Measurements from ENCODE around the gene DDX49. TPM values are rescaled to one million over a fixed set of nuclear protein-coding genes. Genes with fewer than 3 reads are reported as not detected.

DDX49 gene
- total RNA-seq, 1 experiment from 2014 or later, result 98.8 TPM

GRCh38 chr19:18939922-18940768 lies 20.6 kb downstream of the DDX49 start:
- BruUV-seq (replicated peaks), result no TSS peak
- DNase-seq (ENCODE audit: unreplicated experiment), result peak; percentile 64
- Mint-ChIP-seq H3K27ac (ENCODE audit: low read depth, unreplicated experiment) (peak overlapping the region; percentile 93), H3K4me3 (ENCODE audit: unreplicated experiment) (peak overlapping the region; percentile 94), H3K9me3 (ENCODE audit: unreplicated experiment) (no peaks in the 10 kb centered on the region), H3K27me3 (ENCODE audit: insufficient read depth, unreplicated experiment) (no peaks in the 10 kb centered on the region), H3K36me3 (ENCODE audit: insufficient read depth, unreplicated experiment) (peaks cover 25% of the 10 kb centered on the region), H3K4me1 (ENCODE audit: insufficient read depth, unreplicated experiment) (peaks cover 17% of the 10 kb centered on the region)
- ChIA-PET CTCF (interaction anchor here (0.7 to 2.2 kb wide), 3 partner anchors 9 to 47 kb away, joined by 3 to 17 read pairs (median 6); no protein-coding TSS in a partner anchor), POLR2A (interaction anchor here (0.6 to 3.9 kb wide), 11 partner anchors 11 to 491 kb away, joined by 3 to 37 read pairs (median 4); partner anchors contain the start of genes COPE, DDX49 and UBA52)
- intact Hi-C loops (cut with micrococcal nuclease), result loop anchor here (1.0 kb wide), 1 partner anchor 46 kb away; no protein-coding TSS in a partner anchor
- no peak for TF ChIP-seq CTCF (IDR thresholded peaks at IDR 0.05; ENCODE audit: unreplicated experiment)

GRCh38 chr19:18940769-18941627 lies 21.5 kb downstream of the DDX49 start, which contains the start of gene HOMER3:
TSS of gene HOMER3 (minus strand) at chr19:18941217. CDS start at chr19:18938982, 2,235 bp downstream.
- Mint-ChIP-seq H3K27ac (ENCODE audit: low read depth, unreplicated experiment) (peak within 1 kb of the TSS; percentile 93), H3K27me3 (ENCODE audit: insufficient read depth, unreplicated experiment) (no peaks in the 10 kb centered on the region), H3K9me3 (ENCODE audit: unreplicated experiment) (no peaks in the 10 kb centered on the region), H3K4me3 (ENCODE audit: unreplicated experiment) (peak within 1 kb of the TSS; percentile 94), H3K4me1 (ENCODE audit: insufficient read depth, unreplicated experiment) (peaks cover 17% of the 10 kb centered on the region), H3K36me3 (ENCODE audit: insufficient read depth, unreplicated experiment) (peaks cover 25% of the 10 kb centered on the region)
- POLR2A ChIA-PET, result interaction anchor here (0.5 to 3.9 kb wide), 8 partner anchors 8 to 46 kb away, joined by 3 to 37 read pairs (median 6); partner anchors contain the start of genes COPE and DDX49
- peak; percentile 20 for TF ChIP-seq CTCF (IDR thresholded peaks at IDR 0.05; ENCODE audit: unreplicated experiment)
- intact Hi-C loops (cut with micrococcal nuclease), result loop anchor here (1.0 kb wide), 1 partner anchor 45 kb away; no protein-coding TSS in a partner anchor
- no TSS peak for BruUV-seq (replicated peaks)
- CTCF ChIA-PET, result interaction anchor here (2.2 kb wide), 1 partner anchor 41 kb away, joined by 6 read pairs; no protein-coding TSS in a partner anchor
- peak; percentile 74 for DNase-seq (ENCODE audit: unreplicated experiment)

GRCh38 chr19:18941628-18942354 lies 22.3 kb downstream of the DDX49 start:
- BruUV-seq (replicated peaks), result no TSS peak
- H3K4me3 Mint-ChIP-seq (ENCODE audit: unreplicated experiment), result peak overlapping the region; percentile 94
- H3K9me3 Mint-ChIP-seq (ENCODE audit: unreplicated experiment), result no peaks in the 10 kb centered on the region
- H3K27me3 Mint-ChIP-seq (ENCODE audit: insufficient read depth, unreplicated experiment), result no peaks in the 10 kb centered on the region
- ChIA-PET POLR2A (interaction anchor here (1.3 to 3.9 kb wide), 2 partner anchors 9 to 23 kb away, joined by 5 to 37 read pairs; partner anchors contain the start of genes COPE and DDX49), CTCF (interaction anchor here (1.2 kb wide), 1 partner anchor 9 kb away, joined by 3 read pairs; no protein-coding TSS in a partner anchor)
- no peak for DNase-seq (ENCODE audit: unreplicated experiment)
- no peak for TF ChIP-seq CTCF (IDR thresholded peaks at IDR 0.05; ENCODE audit: unreplicated experiment)
- intact Hi-C loops (cut with micrococcal nuclease), result no loop called here
- H3K36me3 Mint-ChIP-seq (ENCODE audit: insufficient read depth, unreplicated experiment), result peaks cover 20% of the 10 kb centered on the region
- H3K4me1 Mint-ChIP-seq (ENCODE audit: insufficient read depth, unreplicated experiment), result peaks cover 17% of the 10 kb centered on the region
- H3K27ac Mint-ChIP-seq (ENCODE audit: low read depth, unreplicated experiment), result no peak overlapping the region

Data from MCF 10A (cell line).